Keratinocyte (primary cell): ENCODE measurements around the gene DIP2B. TPM values are rescaled to one million over a fixed set of nuclear protein-coding genes. Genes with fewer than 3 reads are reported as not detected.

ENCODE experiments used
- DNase-seq: peaks from one replicate; pipeline ENCODE4 v3.0.0-alpha.2; 2011; ENCODE audit warnings: low read depth, missing footprints, low spot score
- FAIRE-seq: peaks from 2 replicates; lab custom pipeline; 2011; peaks lifted over from hg19 to GRCh38; lab: Jason Lieb, UNC
- H2AFZ ChIP-seq: 2 replicates; pipeline ENCODE4 v1.6.0; 2012; ENCODE audit warnings: low read length, control low read depth, inconsistent platforms; ENCODE audit not compliant: control insufficient read depth
- H3K27ac ChIP-seq: 2 replicates; pipeline ENCODE4 v1.5.1; 2011; ENCODE audit warnings: low read length; ENCODE audit not compliant: control insufficient read depth, insufficient read depth
- H3K27me3 ChIP-seq: 3 replicates; pipeline ENCODE4 v1.6.0; 2011; ENCODE audit warnings: low read length; ENCODE audit not compliant: control insufficient read depth, insufficient read depth; ENCODE audit errors: extremely low read depth
- H3K36me3 ChIP-seq, 2 experiments: 2 replicates in 1 of 2; 3 replicates in 1 of 2; pipeline ENCODE4 v1.5.1; 2011; ENCODE audit warnings: low read length in 2 of 2, mild to moderate bottlenecking in 1 of 2; ENCODE audit not compliant: control insufficient read depth in 2 of 2, insufficient read depth in 2 of 2; ENCODE audit errors: extremely low read depth in 1 of 2
- H3K4me1 ChIP-seq: 3 replicates; pipeline ENCODE4 v1.5.1; 2011; ENCODE audit warnings: low read length; ENCODE audit not compliant: control insufficient read depth, insufficient read depth; ENCODE audit errors: extremely low read depth
- H3K4me2 ChIP-seq: 3 replicates; pipeline ENCODE4 v1.6.0; 2011; ENCODE audit warnings: low read depth, low read length; ENCODE audit not compliant: control insufficient read depth, insufficient read depth; ENCODE audit errors: extremely low read depth
- H3K4me3 ChIP-seq, 3 experiments: fragments of 200-600 bp in 1 of 3; sonication (generic) in 1 of 3; 2 replicates in 2 of 3; 3 replicates in 1 of 3; pipeline ENCODE4 v1.5.1; 2011 to 2016; ENCODE audit warnings: low read length in 3 of 3, mild to moderate bottlenecking in 3 of 3, control low read depth in 2 of 3, inconsistent platforms in 1 of 3, low read depth in 1 of 3, mixed read lengths in 1 of 3, mixed run types in 1 of 3, moderate library complexity in 1 of 3; ENCODE audit not compliant: control insufficient read depth in 2 of 3, insufficient read depth in 2 of 3; ENCODE audit errors: extremely low read depth in 1 of 3
- H3K79me2 ChIP-seq: 2 replicates; pipeline ENCODE4 v1.6.0; 2012; ENCODE audit warnings: low read length; ENCODE audit not compliant: control insufficient read depth, insufficient read depth
- H3K9ac ChIP-seq: 3 replicates; pipeline ENCODE4 v1.6.0; 2011; ENCODE audit warnings: low read length; ENCODE audit not compliant: control insufficient read depth, insufficient read depth; ENCODE audit errors: extremely low read depth
- H3K9me1 ChIP-seq: 3 replicates; pipeline ENCODE4 v1.6.0; 2011; ENCODE audit warnings: low read length; ENCODE audit not compliant: control insufficient read depth, insufficient read depth; ENCODE audit errors: extremely low read depth
- H3K9me3 ChIP-seq: 2 replicates; pipeline ENCODE4 v1.5.1; 2012; ENCODE audit warnings: low read depth, low read length; ENCODE audit not compliant: control insufficient read depth
- H4K20me1 ChIP-seq: 3 replicates; pipeline ENCODE4 v1.6.0; 2011; ENCODE audit warnings: low read length; ENCODE audit not compliant: control insufficient read depth, insufficient read depth; ENCODE audit errors: extremely low read depth
- CTCF ChIP-seq, 3 experiments: IDR thresholded peaks in 1 of 3; conservative IDR thresholded peaks in 1 of 3; optimal IDR thresholded peaks in 1 of 3; 2 replicates in 2 of 3; 3 replicates in 1 of 3; pipeline versions ENCODE3 to v1.5.1; 2011; ENCODE audit warnings: low read length in 3 of 3, mild to moderate bottlenecking in 3 of 3, moderate library complexity in 2 of 3, control low read depth in 1 of 3, inconsistent platforms in 1 of 3; ENCODE audit not compliant: insufficient read depth in 2 of 3; ENCODE audit errors: extremely low read depth in 1 of 3
- EZH2 ChIP-seq: IDR thresholded peaks from one replicate; pipeline ENCODE4 v1.6.1; 2012; ENCODE audit warnings: inconsistent platforms, mild to moderate bottlenecking, low read length, moderate library complexity
- dilution Hi-C: fragments of 300-500 bp; cut with MboI; formaldehyde crosslinking; loops from one replicate; pipeline ENCODE4 v1.7.0; 2020; ENCODE audit warnings: low sequenced_read_pairs; ENCODE audit not compliant: extremely low pct_ligation_motif_present
- polyA plus RNA-seq, 5 experiments: library from polyadenylated mRNA; depleted of rRNA in 3 of 5; stranded (reverse) in 3 of 5; stranded (forward) in 1 of 5; unstranded in 1 of 5; fragments of >200 nt; gene quantifications; 1 replicate in 1 of 5; 2 replicates in 3 of 5; 3 replicates in 1 of 5; pipeline versions ENCODE4 v1.2.1 to v1.2.3, GENCODE V29; 2011 to 2012; ENCODE audit warnings: missing spikeins in 2 of 5, low read depth in 1 of 5, low replicate concordance in 1 of 5

Gene DIP2B
- polyA plus RNA-seq, 1 donor (not counting 4 experiments of a cell fraction or from before 2014, with no cell fraction given), result 30.2 TPM

DNA sequence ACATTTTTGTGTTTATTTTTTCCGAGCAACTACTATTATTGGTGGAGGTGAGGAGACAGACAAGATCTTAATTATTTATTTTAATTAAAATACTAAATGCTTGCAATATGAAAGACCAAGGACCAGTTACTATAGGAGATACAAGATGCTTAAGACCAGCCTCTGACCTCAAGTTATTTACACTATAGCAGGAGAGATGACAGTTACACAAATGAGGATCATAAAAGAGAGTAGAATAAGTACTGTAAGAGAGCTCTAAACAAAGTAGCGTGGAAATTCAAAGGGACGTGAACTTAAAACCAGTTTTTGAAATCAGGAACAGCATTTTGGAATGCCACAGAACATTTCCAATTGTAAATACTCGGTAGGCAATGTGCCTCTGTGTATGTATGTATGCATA is 131.1 kb downstream of the DIP2B start:
- dilution Hi-C loops, result no loop called here
- TF ChIP-seq CTCF (optimal IDR thresholded peaks at IDR 0.05 in 1 of 3, IDR thresholded peaks at IDR 0.05 in 1 of 3, conservative IDR thresholded peaks at IDR 0.05 in 1 of 3; ENCODE audit: extremely low read depth in 1 of 3, insufficient read depth in 2 of 3, low read length in 3 of 3), result no peak
- TF ChIP-seq EZH2, result no peak
- Histone ChIP-seq H3K9me3 (no peaks in the 10 kb centered on the region), H3K9me1 (no peaks in the 10 kb centered on the region), H3K27ac (no peak overlapping the region), H2AFZ (no peak overlapping the region), H3K4me1 (peaks cover 16% of the 10 kb centered on the region), H3K4me2 (no peak overlapping the region), H4K20me1 (no peaks in the 10 kb centered on the region), H3K27me3 (no peaks in the 10 kb centered on the region), H3K79me2 (peaks cover 29% of the 10 kb centered on the region), H3K4me3 (no peak overlapping the region), H3K36me3 (peaks cover 0 to 4% of the 10 kb centered on the region in 2 experiments), H3K9ac (no peak overlapping the region)
- FAIRE-seq (no peak), DNase-seq (no peak)

DNA sequence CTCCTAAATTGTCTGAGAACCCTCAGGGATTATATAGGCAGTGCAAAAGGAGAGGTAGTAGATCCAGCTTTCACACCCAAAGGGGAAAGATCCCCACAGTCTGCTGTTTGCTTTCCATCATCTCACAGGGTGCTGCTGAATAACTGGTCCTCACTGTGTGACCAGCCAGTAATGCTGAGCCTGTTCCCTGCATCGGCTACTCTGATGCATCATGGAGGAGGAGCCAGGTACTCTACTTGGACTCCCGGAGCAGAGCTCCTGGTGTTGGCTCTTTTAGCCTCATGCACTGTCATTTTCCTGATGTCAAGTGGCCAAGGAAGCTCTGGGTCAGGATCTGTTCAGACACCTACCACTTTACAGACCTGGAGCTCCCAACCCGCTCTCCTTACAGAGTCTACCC is 131.7 kb downstream of the DIP2B start:
- Histone ChIP-seq H4K20me1 (no peaks in the 10 kb centered on the region), H3K4me1 (peaks cover 21% of the 10 kb centered on the region)

More for the DNA sequence above, 131.7 kb downstream of the DIP2B start:
- Histone ChIP-seq H3K36me3 (peaks cover under 1 to 7% of the 10 kb centered on the region in 2 experiments), H3K9me1 (no peaks in the 10 kb centered on the region), H3K9ac (no peak overlapping the region), H3K4me2 (no peak overlapping the region), H3K27me3 (no peaks in the 10 kb centered on the region), H3K27ac (no peak overlapping the region), H3K79me2 (peaks cover 29% of the 10 kb centered on the region), H3K9me3 (no peaks in the 10 kb centered on the region), H3K4me3 (no peak overlapping the region), H2AFZ (no peak overlapping the region)
- dilution Hi-C loops, result no loop called here
- FAIRE-seq (no peak), DNase-seq (no peak)
- no peak for TF ChIP-seq EZH2
- no peak for TF ChIP-seq CTCF (optimal IDR thresholded peaks at IDR 0.05 in 1 of 3, IDR thresholded peaks at IDR 0.05 in 1 of 3, conservative IDR thresholded peaks at IDR 0.05 in 1 of 3; ENCODE audit: extremely low read depth in 1 of 3, insufficient read depth in 2 of 3, low read length in 3 of 3)
